GM12878 (cell line): Measurements from ENCODE around the gene TBCK. TPM values are rescaled to one million over a fixed set of nuclear protein-coding genes. Genes with fewer than 3 reads are reported as not detected.

ENCODE experiments used
- ATAC-seq: fragments of 200-7000 bp; cut with Tn5 transposase; 3 replicates; pipeline ENCODE4 v1.9.1; 2020; ENCODE audit warnings: mild to moderate bottlenecking, moderate library complexity
- BruUV-seq: library from RNA; stranded (reverse); fragments of 400-500 nt; replicated peaks from 2 replicates; lab custom pipeline; 2021; lab: Mats Ljungman, UMichigan
- CTCF ChIA-PET: fragments of 300-600 bp; sonication (Branson Sonifier 250); formaldehyde crosslinking; extraction: SDS; loops from one replicate; lab custom pipeline; 2021; ENCODE audit warnings: inconsistent platforms; lab: Yijun Ruan, JAX
- POLR2A ChIA-PET: fragments of 350-600 bp; formaldehyde crosslinking; extraction: SDS; loops from one replicate; lab custom pipeline; 2021; ENCODE audit warnings: inconsistent platforms; lab: Charles Lee
- RAD21 ChIA-PET: fragments of 300-600 bp; sonication (Branson Sonifier 250); formaldehyde crosslinking; loops from one replicate; lab custom pipeline; 2023; ENCODE audit warnings: antibody characterized with exemption; ENCODE audit not compliant: unreplicated experiment; lab: Charles Lee
- SMC1A ChIA-PET: fragments of 300-600 bp; sonication (Branson Sonifier 250); formaldehyde crosslinking; loops from one replicate; lab custom pipeline; 2023; ENCODE audit not compliant: unreplicated experiment, uncharacterized antibody; lab: Charles Lee
- DNase-seq: peaks from one replicate; pipeline ENCODE4 v3.0.0-alpha.2; 2011; ENCODE audit warnings: low read depth, low spot score
- FAIRE-seq: peaks from 3 replicates; lab custom pipeline; 2011; peaks lifted over from hg19 to GRCh38; lab: Jason Lieb, UNC
- H2AFZ ChIP-seq: 2 replicates; pipeline ENCODE4 v1.6.0; 2011; ENCODE audit warnings: low read depth, low read length, control low read depth; ENCODE audit not compliant: control insufficient read depth
- H3K27ac ChIP-seq: 2 replicates; pipeline ENCODE4 v1.5.1; 2011; ENCODE audit warnings: control low read depth; ENCODE audit not compliant: control insufficient read depth, insufficient read depth
- H3K27me3 ChIP-seq, 2 experiments: replicated peaks in 1 of 2; 2 replicates each; pipeline versions ENCODE4 v1.6.0 to v1.6.1; 2011; ENCODE audit warnings: low read length in 1 of 2; ENCODE audit not compliant: control insufficient read depth in 2 of 2, insufficient read depth in 2 of 2
- H3K36me3 ChIP-seq, 2 experiments: 2 replicates each; pipeline ENCODE4 v1.5.1; 2011; ENCODE audit warnings: low read length in 1 of 2; ENCODE audit not compliant: control insufficient read depth in 2 of 2, insufficient read depth in 2 of 2
- H3K4me1 ChIP-seq: 2 replicates; pipeline ENCODE4 v1.6.1; 2011; ENCODE audit warnings: mild to moderate bottlenecking, low read length, moderate library complexity, mixed read lengths; ENCODE audit not compliant: control insufficient read depth, insufficient read depth
- H3K4me2 ChIP-seq: 2 replicates; pipeline ENCODE4 v1.6.0; 2011; ENCODE audit warnings: control low read depth; ENCODE audit not compliant: control insufficient read depth, insufficient read depth
- H3K4me3 ChIP-seq: fragments of 200-600 bp; sonication (generic); 2 replicates; pipeline ENCODE4 v1.5.1; 2016
- H3K79me2 ChIP-seq: 2 replicates; pipeline ENCODE4 v1.6.0; 2011; ENCODE audit warnings: low read length; ENCODE audit not compliant: control insufficient read depth, insufficient read depth
- H3K9ac ChIP-seq: 2 replicates; pipeline ENCODE4 v1.8.0; 2011; ENCODE audit warnings: low read length, control low read depth, mixed read lengths; ENCODE audit not compliant: control insufficient read depth, insufficient read depth
- H3K9me3 ChIP-seq: replicated peaks from 3 replicates; pipeline ENCODE4 v1.5.1; 2011; ENCODE audit warnings: mild to moderate bottlenecking, low read length; ENCODE audit not compliant: control insufficient read depth, insufficient read depth
- H4K20me1 ChIP-seq: 2 replicates; pipeline ENCODE4 v1.6.0; 2011; ENCODE audit not compliant: control insufficient read depth, insufficient read depth
- JUND ChIP-seq: IDR thresholded peaks from 2 replicates; pipeline ENCODE4 v1.6.1; 2012; ENCODE audit warnings: low read depth, mild to moderate bottlenecking, low read length, improper control_type of control experiment, moderate library complexity
- SUZ12 ChIP-seq: fragments of 200-600 bp; sonication (generic); IDR thresholded peaks from one replicate; pipeline ENCODE4 v1.6.1; 2018; ENCODE audit warnings: antibody characterized with exemption, mild to moderate bottlenecking; ENCODE audit not compliant: unreplicated experiment
- TCF12 ChIP-seq: IDR thresholded peaks from 2 replicates; pipeline ENCODE4 v1.6.1; 2011; ENCODE audit warnings: low read depth, mild to moderate bottlenecking, low read length
- ZBTB40 ChIP-seq: fragments of 450-650 bp; IDR thresholded peaks from 2 replicates; pipeline ENCODE4 v1.6.1; 2016; ENCODE audit warnings: mild to moderate bottlenecking, moderate library complexity, borderline replicate concordance
- ZNF622 ChIP-seq: fragments of 450-650 bp; IDR thresholded peaks from 2 replicates; pipeline ENCODE4 v1.6.1; 2017; ENCODE audit warnings: mild to moderate bottlenecking, inconsistent platforms
- WGBS: methylation state at CpG from one replicate; pipeline ENCODE4 v1.1.6; 2016; ENCODE audit warnings: low lambda C conversion rate; ENCODE audit not compliant: insufficient replicate concordance, insufficient coverage; ENCODE audit errors: missing lambda C conversion rate; 5-methylcytosine and 5-hydroxymethylcytosine counted together
- in situ Hi-C: fragments of 300-500 bp; cut with MboI; formaldehyde crosslinking; loops from 9 replicates; pipeline ENCODE4 v1.14.3; 2018; ENCODE audit warnings: mixed read lengths
- intact Hi-C: fragments of 100-400 bp; cut with micrococcal nuclease; formaldehyde crosslinking; loops from one replicate; pipeline ENCODE4 v1.14.2; 2022; ENCODE audit not compliant: unreplicated experiment
- polyA plus RNA-seq, 11 experiments: library from polyadenylated mRNA; depleted of rRNA in 4 of 11; unstranded in 6 of 11; stranded (reverse) in 5 of 11; fragments of >200 nt; fragmentation: Nextera tagmentation in 4 of 11; fragmentation: Illumina TruSeq in 1 of 11; extraction: Ambion mirVana in 4 of 11; extraction: Trizol in 1 of 11; gene quantifications; 1 replicate in 1 of 11; 2 replicates in 10 of 11; pipeline versions ENCODE4 v1.2.1 to v1.2.3, GENCODE V29; 2011 to 2016; ENCODE audit warnings: inconsistent platforms in 2 of 11, missing spikeins in 2 of 11, low read depth in 1 of 11
- total RNA-seq, 4 experiments: library from RNA; depleted of rRNA in 3 of 4; stranded (reverse); fragments of >200 nt in 3 of 4; fragmentation: Illumina TruSeq in 1 of 4; extraction: Trizol in 1 of 4; gene quantifications; 2 replicates each; pipeline versions ENCODE4 v1.2.1 to v1.2.3, GENCODE V29; 2013 to 2021

TBCK gene
- total and polyA plus RNA-seq, 10 of the 15 experiments (the other 5 are each of a cell fraction or from before 2014, with no cell fraction given) = 4.1 to 30.3 (median 20.2) TPM

DNA sequence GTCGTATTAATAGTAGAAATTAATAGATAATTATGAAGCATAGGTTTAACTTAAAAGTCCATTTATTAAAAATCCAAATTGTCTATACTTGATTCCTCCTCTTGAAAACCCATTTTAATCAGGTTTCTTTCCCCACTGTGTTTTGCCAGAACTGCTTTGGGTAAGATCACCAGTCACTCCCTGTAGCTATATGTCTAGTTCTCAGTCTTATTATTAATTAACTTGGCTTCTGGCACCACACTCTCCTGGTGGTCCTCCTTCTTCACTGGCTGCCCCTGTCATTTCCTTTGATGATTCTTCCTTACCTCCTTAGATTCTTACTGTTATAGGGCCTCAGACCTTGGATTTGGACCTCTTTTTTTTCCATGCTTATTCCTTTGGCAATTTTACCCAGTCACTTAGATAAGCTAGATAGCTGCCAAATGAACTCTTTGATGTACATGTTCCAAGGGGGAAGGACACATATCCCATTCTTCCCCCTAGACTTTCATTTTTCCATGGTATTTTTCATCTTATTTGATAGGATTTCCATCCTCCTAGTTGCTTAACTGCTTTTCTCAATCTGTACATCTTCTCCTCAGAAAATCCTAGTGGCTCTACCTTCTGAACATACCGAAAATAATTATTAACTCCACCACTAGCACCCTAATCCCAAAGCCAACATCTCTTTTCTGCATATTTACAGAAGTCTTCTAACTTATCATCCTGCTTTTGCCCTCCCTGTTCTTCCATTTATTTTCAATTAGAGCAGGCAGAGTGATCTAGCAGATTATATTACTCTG is 28.0 kb upstream of the TBCK start:
- H3K27me3 ChIP-seq = no peaks in the 10 kb centered on the region
- H3K9me3 ChIP-seq = peaks cover 6% of the 10 kb centered on the region; the same call in 2 of the 3 replicates
- H4K20me1 ChIP-seq = no peaks in the 10 kb centered on the region
- BruUV-seq = no TSS peak
- in situ Hi-C loops (no loop called here), intact Hi-C loops (no loop called here)
- SMC1A ChIA-PET = interaction anchor here (0.8 to 3.4 kb wide), 4 partner anchors 11 to 20 kb away, joined by 3 to 12 read pairs (median 6); no protein-coding TSS in a partner anchor
- no peaks in the 10 kb centered on the region for H3K4me1 ChIP-seq
- WGBS = 96% methylated on average over 2 of the region's 2 CpGs
- H3K4me3 ChIP-seq = no peak overlapping the region
- H2AFZ ChIP-seq = no peak overlapping the region
- no peak overlapping the region for H3K9ac ChIP-seq
- FAIRE-seq (no peak), DNase-seq (no peak), ATAC-seq (no peak)
- H3K4me2 ChIP-seq = no peak overlapping the region
- H3K27ac ChIP-seq = no peak overlapping the region
- H3K79me2 ChIP-seq = peaks cover 5% of the 10 kb centered on the region
- TF ChIP-seq JUND (no peak), ZNF622 (no peak), ZBTB40 (no peak), SUZ12 (no peak), TCF12 (no peak)
- H3K36me3 ChIP-seq = peaks cover 0 to 18% of the 10 kb centered on the region in 2 experiments; a peak in 1 of 4 replicates
- RAD21 ChIA-PET = no interaction called here
- POLR2A ChIA-PET = no interaction called here
- CTCF ChIA-PET = interaction anchor here (1.0 to 1.5 kb wide), 2 partner anchors 78 to 94 kb away, joined by 3 to 4 read pairs; no protein-coding TSS in a partner anchor
